Erythroblast (primary cell): ENCODE measurements around the gene EIPR1.

ENCODE experiments used
- DNase-seq, 2 experiments: peaks; one replicate each; lab custom pipeline; 2025; lab: John Stamatoyannopoulos, UW
- GATA1 ChIP-seq: IDR thresholded peaks from 2 replicates; pipeline ENCODE4 v1.6.1; 2011; ENCODE audit warnings: low read depth, mild to moderate bottlenecking, control low read depth, low read length, moderate library complexity
- POLR2A ChIP-seq: IDR thresholded peaks from 2 replicates; pipeline ENCODE4 v1.6.1; 2011; ENCODE audit warnings: mild to moderate bottlenecking, low read length

Gene EIPR1

DNA sequence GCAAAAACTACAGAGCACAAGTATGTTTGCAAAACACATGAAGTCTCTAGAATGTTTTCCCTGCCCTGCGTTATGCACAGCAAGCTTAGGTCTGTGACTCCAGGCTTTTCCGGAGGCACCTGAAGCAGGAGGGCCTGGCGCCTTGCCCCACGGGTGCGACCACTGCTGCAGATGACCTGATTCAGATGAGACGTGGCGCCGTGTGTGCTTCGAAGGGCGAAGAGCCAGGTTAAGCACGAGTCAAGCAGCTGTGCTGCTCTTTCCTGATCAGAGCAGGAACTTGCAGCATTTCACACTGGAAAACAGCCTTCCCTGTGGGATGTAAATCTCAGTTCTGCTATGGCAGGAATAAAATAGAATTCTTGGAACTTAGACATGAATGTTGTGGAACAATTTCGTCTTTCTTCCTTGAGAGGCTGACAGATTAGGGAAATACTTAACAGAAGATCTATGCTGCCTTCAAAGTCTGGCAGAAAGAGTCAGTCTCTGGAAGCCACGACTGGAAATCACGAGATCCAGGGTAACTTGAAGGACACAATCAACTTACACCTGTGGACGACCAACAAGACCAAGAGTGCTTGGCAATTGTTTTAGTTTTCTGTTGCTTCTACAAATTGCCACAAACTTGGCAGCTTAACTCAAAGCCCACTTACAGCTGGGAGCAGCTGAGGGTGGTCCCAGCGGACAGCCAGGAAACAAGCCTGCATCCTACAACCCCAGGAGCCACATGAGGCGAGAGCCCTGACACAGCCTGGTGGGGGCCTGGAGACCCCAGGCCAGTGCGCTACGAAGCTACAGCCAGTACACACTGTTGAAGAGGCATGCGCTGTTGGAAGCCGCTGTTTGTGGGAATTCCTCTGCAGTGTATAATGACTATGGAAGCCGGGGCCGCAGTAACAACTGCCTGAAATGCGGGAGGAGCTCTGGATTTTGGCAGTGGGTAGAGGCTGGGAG, 42.9 kb downstream of the EIPR1 start:
- TF ChIP-seq GATA1 (no peak), POLR2A (no peak)
- DNase-seq, result no peak

DNA sequence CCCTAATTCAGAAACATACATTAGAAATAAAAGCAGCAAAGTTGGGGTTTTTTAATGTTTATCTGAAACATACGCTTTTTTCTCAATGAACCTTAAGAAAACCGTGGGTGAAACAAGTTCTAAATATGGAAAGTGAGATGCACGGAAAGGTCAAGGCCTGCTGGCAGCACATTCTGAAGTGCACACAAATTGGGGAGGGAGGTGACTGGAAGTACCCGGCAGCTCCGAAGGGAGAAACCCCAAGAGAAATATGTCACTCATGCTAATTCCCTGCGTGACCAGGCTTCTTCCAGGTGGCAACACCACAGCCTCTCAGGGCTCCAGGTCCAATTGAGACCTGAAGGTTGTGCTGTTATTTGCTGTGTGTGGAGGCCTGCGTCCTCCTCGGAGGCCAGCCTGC, 45.5 kb downstream of the EIPR1 start:
- no peak for DNase-seq
- TF ChIP-seq GATA1 (no peak), POLR2A (no peak)

DNA sequence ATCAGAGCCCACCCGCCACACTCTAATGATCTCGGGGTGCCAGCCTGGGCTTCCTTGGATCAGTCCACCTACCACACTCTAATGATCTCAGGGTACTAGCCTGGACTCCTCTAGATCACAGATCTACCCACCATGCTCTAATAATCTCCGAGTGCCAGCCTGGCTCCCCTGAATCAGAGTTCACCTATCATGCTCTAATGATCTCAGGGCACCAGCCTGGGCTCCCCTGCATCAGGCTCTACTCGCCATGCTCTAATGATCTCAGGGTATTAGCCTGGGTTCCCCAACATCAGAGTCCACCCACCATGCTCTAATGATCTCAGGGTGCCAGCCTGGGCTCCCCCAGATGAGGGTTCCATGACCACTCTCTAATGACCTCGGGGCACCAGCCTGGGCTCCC, 48.1 kb downstream of the EIPR1 start:
- DNase-seq, result no peak
- TF ChIP-seq POLR2A (no peak), GATA1 (no peak)

DNA sequence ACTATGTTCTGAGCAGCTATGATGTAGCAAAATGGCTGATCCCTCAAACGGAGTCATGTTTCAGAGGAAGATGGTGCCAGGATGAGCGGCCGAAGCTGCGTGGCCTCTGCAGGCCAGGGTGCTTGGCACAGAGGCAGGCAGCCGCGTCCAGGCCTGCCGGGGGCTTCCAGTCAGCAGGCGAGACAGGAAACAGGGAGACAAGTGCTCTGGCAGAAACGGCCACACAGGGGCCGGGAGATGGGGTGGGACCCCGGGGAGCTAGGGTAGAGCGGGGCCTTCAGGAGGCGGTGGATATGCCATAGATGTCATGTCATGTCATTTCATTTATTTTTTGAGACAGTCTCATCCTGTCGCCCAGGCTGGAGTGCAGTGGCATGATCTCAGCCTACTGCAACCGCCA, 50.7 kb downstream of the EIPR1 start:
- DNase-seq, result no peak
- TF ChIP-seq POLR2A (no peak), GATA1 (no peak)

DNA sequence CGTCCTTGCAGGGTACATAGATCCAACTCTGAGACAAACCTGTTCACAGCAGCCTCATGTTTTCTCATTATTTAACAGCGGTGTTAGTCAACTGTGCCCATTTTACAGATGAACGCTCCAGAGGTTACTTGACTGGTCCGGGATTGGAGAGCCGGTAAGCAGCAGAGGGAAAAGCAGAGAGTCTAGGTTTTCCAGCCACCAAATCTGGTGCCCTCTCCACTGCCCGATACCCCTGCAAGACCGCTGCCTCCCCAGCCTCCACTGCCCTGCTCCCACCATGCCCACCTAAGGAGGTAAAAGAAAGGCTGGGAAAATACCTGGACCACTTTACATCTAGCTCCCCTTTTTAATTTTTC, 51.5 kb downstream of the EIPR1 start:
- TF ChIP-seq POLR2A, result no peak
- no peak for DNase-seq

DNA sequence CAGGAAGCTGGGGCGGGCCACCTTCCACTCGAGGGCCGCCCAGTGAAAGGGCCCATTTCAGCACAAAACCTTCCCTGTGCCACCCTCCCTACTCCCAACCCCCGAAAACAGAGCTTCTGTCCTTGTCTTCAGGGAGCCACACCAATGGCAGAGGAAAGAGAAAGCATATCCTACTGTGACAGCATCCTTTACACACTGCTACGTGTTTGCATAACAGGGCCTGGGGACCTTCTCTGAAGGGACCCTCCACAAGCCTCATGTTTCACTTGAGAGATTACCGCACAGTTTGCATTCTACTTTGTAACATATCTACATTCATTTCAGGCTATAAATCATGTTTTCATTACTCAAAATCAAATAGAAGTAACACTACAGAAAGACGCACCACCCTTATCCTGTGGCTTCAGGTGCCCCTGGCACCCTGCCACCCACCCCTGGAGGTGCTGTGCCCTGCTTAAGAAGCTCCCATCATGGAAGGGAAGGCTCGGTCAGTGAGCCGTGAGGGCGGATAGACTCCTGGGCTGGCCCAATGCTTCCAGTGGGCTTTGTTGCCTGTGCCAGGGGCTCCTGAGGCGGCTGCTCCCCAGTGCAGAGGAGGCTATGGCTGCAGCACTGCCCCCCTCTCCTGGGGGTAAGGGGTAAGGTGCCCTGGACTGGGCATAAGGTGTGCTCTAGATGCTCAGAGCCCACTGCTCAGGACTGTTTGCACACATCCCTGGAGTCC, 52.0 kb downstream of the EIPR1 start:
- no peak for DNase-seq
- TF ChIP-seq GATA1 (no peak), POLR2A (no peak)

DNA sequence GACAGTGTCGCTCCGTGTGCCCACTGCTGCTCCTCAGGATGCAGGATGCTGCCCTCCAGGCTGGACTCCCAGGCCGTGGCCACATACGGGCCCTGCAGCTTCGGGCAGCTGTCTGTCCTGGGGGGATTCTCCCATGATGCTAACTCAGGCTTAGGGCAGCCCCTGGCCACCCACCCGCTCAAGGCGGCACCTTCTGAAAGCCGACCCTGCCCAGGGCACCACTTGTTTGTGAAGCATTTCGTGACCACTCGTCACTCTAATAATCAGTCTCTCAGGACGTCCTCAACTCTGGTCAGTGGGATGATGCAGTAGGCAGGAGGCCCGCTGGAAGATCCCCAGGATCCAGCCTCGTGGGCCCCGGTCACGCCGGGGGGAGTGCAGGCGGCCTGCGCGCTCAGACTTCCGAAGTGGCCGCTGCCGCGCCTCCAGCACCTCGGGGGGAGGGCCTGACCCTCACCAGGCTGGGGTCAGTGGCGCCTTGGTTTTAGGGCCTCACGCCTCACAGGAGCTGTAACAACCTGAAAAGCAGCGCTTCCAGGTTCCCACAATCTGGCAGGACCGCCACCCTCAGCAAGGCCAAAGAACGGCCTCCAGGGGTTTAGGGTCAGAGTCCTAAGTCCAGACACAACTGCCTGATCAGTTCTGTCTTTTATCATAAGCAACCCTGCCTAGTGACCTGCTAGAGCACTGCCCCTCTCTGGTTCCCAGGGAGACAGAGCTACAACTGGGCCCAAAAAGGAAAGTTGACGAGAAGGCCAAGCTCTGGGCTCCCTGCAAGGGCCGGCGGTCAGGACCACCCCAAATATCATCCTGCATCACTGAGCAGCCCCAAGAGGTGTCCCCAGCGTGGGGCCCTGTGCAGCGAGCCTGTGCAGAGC, 53.0 kb downstream of the EIPR1 start:
- no peak for DNase-seq
- TF ChIP-seq GATA1 (no peak), POLR2A (no peak)

DNA sequence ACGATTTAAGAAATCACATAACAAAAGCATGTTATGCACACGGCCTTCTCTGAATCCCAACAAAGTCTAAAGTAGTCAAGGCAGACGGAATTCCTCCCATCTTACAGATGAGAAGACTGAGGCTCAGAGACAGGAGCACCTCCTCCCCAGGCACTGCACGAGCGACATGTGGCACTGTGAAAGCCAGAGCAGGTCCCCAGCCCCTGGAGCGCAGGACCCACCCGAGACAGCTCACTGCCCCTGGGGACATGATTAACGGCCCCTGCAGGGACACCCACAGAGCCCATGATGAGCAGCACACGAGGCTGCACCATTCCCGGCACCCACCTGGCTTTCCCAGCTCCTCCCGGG, 53.6 kb downstream of the EIPR1 start:
- no peak for TF ChIP-seq POLR2A
- no peak for TF ChIP-seq GATA1
- DNase-seq, result no peak

DNA sequence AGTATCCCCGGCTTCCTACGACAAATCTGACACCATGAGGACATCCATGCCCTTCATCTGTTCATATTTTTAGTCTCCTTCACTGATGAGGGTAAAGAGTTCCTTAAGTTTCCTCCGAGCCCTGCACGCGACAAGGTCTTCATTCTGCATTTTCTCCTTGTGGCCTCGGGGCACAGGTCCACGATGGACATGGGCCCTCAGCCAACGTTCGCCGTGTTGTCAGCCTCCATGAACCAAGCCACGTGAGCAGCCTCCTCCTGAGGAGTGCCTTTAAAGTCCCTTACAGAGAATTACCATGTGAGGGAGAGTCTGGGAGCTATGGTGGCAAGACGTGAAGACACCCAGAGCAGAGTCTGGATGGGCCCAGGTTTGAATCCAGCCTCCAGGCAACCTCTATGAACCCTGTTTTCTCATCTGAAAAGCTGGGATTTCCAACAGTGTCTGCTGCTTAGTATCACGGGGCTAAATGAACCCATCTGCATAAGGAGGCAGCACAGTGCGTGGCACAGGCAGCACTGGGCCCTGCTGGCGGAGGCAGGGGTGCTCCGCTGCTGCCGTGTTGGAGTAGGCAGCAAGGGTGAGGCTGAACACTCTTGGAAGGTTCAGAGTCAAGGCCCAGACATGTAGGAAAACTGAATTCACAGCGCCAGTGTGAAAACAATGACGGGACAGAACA, 54.1 kb downstream of the EIPR1 start:
- TF ChIP-seq POLR2A, result no peak
- DNase-seq, result no peak

DNA sequence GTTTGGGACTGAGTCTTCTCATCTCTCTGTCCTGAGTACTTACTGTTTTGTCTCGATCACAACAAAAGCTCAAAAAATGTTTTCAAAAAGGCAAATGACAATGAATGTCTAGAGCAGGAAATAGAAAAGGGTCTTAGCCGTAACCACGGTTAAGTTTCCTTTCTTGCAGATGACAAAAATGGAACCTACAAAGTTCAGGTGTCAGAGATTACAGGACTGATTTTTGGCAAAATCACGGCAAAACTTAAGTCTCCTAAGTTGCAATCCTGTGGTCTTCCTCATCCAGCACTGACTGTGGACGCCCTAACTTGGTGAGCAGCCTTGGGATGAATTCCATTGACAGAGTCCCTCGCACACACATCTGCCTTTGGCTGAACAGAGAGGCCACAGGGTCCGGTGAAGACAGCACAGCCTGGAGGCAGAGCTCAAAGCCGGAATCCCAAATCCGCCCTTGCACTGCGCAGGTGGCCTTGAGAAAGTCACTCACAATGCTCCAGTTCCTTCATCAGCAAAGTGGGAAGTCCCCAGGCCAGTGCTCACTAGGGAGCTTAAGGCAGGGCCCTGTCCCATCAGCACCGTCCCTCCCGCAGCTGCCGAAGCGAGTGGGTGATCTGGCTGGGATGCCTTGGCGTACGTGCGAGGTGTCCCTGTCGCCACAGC, 55.2 kb downstream of the EIPR1 start:
- TF ChIP-seq GATA1, result no peak
- no peak for TF ChIP-seq POLR2A
- DNase-seq, result no peak

DNA sequence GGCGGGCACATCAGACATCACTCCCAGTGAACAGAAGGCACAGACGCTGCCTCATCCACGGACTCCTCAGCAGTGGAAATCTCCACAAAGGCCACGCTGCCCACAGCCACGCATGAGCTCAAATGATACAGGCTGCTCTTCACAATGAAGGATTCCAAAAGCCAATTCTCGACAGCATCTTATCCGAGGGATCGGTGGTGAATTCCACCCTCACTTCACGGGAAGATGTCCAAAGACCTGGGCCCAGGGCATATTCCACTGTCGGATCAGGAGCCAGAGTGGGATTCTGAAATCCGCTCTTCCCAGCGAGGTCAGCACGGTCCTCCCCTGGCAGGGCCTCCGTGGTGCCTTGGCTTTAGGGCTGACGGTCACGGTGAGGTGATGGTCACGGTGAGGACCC, 55.8 kb downstream of the EIPR1 start:
- TF ChIP-seq POLR2A (no peak), GATA1 (no peak)
- no peak for DNase-seq

DNA sequence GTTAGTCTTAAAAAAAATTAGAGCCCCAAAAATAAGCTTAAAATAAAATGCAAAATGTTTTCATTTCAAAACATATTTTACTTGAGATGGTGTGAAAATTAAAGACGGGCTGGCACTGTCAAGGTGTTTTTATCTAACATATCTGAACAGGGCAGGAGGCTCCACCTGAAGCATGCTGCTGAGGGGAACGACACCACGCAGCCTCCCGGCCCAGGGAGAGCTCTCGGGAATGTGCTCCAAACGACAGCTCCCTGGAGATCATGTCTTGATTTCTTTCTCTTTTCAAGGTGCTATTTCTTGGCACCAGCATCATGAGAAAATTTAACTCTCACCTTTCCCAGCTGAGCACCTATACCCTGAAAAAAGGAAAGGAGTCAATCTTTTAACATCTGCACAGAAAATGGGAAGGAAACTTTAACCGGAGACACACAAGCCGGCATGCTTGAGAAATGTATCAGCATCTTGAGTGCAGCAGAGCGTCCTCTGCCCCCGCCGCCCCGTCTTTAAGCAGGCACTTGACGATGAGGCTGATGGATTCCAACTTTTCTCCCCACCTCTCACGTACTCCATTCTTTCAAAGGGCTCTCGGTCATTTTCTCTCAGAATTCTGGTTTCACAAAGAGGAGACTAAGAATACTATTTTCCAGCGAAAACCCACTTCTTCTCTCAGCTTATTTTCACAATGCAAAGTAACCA, 56.6 kb downstream of the EIPR1 start:
- DNase-seq, result no peak
- TF ChIP-seq GATA1 (no peak), POLR2A (no peak)
